Fibroblast of skin of left biceps (primary cell): ENCODE results near the gene ANKS1B.

ENCODE experiments used
- DNase-seq, 2 experiments: peaks; one replicate each; pipeline ENCODE4 v3.0.0-alpha.2; 2013; ENCODE audit warnings: low read depth in 2 of 2

ANKS1B gene

DNA sequence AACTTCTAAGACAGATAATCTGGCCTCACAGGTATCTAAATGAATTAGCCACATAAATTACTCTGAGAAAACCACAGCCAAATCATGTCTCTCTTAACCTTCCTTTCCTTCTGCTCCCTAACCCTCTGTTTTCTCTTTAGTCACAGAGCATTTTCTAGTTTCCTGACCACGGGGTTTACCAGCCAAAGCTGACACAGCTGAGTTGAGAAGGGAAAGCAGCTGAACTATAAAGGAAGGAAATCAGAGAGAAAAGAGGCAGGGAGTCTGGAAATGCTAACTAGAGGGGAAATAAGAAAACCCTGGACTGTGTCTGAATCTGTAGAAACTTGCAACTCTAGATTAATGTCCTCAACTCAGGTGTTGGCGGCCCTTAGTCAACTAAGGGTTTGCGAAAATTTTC, 24.4 kb downstream of the ANKS1B start:
- DNase-seq: no peak

DNA sequence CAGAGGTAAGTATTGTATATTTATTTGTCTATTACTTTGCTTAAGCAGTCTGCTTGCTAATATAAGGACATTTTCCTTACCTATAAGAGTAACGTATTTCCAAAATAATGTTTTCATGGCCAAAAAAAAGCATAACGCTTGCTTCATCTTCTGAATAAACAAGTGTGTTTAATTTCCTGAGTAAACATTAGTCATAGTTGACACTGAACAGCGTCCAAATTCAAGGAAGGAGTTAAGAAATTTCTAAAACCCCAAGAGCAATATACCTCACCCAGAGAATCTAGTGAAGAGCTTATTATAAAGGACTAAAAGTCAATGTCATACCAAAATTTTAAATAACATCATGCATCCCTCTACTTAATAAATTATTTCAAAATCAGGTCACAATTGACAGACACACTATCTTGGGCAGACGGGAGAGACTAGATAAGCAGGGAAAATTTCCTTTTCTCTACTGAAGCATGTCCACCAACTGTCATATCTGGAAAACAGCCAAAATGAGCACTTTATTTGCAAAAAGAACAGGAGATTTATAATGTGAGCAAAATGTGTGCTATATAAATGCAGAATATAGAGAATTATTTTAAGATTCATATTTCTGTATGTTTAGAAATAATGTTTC, 25.1 kb downstream of the ANKS1B start:
- no peak for DNase-seq

- no peak for DNase-seq
Measured at GRCh38 chr12:99957866-99958466, 26.8 kb downstream of the ANKS1B start.

GRCh38 chr12:99954724-99955123, 30.0 kb downstream of the ANKS1B start:
- no peak for DNase-seq

GRCh38 chr12:99948370-99948769, 36.4 kb downstream of the ANKS1B start:
- DNase-seq: no peak

- DNase-seq: no peak
Measured at GRCh38 chr12:99946131-99946530, 38.6 kb downstream of the ANKS1B start.

DNA sequence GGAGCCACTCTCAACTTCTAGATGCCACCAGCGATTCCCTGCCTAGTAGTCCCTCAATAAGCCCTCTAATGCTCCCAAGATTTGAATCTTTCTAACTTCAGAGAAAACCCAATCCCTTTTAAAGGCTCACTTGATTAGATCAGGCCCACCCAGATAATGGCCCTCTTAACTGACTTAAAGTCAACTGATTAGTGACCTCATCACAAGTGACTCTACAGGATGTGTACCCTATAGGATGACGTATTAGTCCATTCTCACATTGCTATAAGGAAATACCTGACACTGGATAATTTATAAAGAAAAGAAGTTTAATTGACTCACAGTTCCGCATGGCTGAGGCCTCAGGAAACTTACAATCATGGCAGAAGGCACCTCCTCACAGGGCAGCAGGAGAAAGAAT, 49.1 kb downstream of the ANKS1B start:
- no peak for DNase-seq

DNA sequence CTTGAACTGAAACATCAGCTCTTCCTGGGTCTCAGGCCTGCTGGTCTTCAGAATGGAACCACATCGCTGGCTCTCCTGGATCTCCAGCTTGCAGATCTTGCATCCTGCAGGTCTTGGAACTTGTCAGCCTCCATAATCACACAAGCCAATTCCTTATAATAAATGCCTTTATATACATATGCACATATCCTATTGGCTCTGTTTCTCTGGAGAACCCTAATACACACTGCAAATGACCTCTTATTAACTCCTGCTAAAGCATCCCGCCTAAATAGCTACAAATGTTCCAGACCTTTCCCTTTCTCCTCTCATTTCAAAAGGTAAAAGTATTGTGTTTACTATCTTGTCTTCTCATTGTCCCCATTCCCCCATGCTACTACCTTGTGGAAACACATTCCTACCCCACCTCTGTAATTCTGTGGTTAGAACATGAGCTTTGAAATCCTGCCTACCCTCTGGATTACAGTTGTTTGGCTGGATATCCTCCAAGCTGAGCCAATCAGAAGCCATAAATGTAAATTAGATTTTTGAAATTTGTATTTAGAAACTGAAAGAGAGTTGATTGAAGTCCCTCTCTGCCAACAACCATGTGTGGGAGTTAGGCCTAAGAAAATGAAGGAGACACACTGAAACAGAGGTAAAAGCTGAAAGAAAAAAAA, 58.1 kb downstream of the ANKS1B start:
- no peak for DNase-seq

- DNase-seq: no peak
Measured at GRCh38 chr12:99920353-99920960, 64.3 kb downstream of the ANKS1B start.

GRCh38 chr12:99917711-99918402, 66.9 kb downstream of the ANKS1B start:
- no peak for DNase-seq

- DNase-seq: no peak
Measured at GRCh38 chr12:99916555-99916954, 68.2 kb downstream of the ANKS1B start.

GRCh38 chr12:99915251-99916082, 69.3 kb downstream of the ANKS1B start:
- no peak for DNase-seq

DNA sequence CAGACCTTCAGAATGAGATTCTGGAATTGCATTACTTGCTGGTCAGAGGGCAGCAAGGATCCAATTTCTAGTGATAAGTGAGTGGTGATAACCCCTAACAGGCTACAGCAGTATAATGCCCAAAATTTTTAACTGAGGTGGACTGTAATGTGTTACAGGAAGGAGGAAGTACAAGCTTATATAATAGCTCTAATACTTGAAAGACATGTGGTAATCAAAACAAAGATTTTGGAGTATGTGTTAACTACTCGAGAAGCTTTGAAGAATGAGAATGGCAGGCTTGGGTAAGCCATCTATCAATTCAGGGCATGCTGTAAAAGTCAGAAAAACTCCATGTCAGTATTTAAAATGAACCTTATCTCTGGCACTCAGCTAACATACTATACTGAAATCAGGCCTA, 70.5 kb downstream of the ANKS1B start:
- DNase-seq: no peak

- DNase-seq: no peak
Measured at GRCh38 chr12:99911967-99912366, 72.8 kb downstream of the ANKS1B start.

- peak; percentile 45 to 58 for DNase-seq
Measured at GRCh38 chr12:99911081-99911480, 73.7 kb downstream of the ANKS1B start.

DNA sequence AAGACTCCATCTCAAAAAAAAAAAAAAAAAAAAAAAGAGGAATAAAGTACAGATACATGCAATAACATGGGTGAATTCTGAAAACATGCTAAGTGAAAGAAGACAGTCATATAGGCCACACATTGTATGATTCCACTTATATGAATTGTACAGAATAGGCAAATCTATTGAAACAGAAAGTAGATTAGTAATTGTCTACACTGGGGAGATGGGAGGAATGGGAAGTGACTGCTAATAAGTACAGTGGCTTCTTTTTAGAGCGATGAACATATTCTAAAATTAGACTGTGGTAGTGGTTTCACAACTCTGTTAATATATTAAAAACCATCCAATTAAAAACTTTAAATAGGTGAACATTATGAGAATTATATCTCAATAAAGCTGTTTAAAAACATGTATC, 74.4 kb downstream of the ANKS1B start:
- no peak for DNase-seq

GRCh38 chr12:99906786-99907579, 77.8 kb downstream of the ANKS1B start:
- DNase-seq: no peak

GRCh38 chr12:99901181-99901580, 83.6 kb downstream of the ANKS1B start:
- no peak for DNase-seq

- no peak for DNase-seq
Measured at GRCh38 chr12:99898645-99899044, 86.1 kb downstream of the ANKS1B start.

GRCh38 chr12:99879439-99879838, 105.3 kb downstream of the ANKS1B start:
- DNase-seq: no peak

DNA sequence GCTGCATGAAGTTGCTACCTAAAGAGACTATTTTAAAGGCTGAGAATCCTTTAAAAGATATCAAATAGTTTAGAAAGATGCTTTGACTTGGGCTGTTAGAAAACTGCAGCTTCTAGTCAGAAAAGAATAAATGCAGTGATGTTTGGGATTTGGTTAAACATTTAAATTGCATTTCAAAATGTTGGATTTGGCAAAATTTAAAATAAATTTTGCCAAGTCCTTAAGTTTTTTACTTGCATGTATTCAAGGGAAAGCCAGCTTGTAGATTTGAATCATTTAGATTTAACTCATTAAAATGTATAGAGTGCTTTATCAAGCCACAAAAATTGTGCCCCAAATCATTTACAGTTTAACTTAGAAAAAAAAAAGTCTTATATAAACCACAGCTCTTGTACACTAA, 109.7 kb downstream of the ANKS1B start:
- no peak for DNase-seq
